GM12801 (cell line): ENCODE measurements around the gene TP73.

Experiments
- CTCF ChIP-seq: IDR thresholded peaks from one replicate; pipeline ENCODE4 v1.5.1; 2011; ENCODE audit warnings: control low read depth; ENCODE audit not compliant: insufficient read length; ENCODE audit errors: extremely low read depth

TP73 gene

GRCh38 chr1:3708791-3709190, 56.5 kb downstream of the TP73 start:
- no peak for TF ChIP-seq CTCF

GRCh38 chr1:3710251-3710650, 57.9 kb downstream of the TP73 start:
- TF ChIP-seq CTCF: no peak

GRCh38 chr1:3711381-3711779, 59.1 kb downstream of the TP73 start:
- no peak for TF ChIP-seq CTCF

- TF ChIP-seq CTCF: no peak
Measured at GRCh38 chr1:3711780-3712451, 59.6 kb downstream of the TP73 start.

- TF ChIP-seq CTCF: no peak
Measured at GRCh38 chr1:3712573-3713535, 60.5 kb downstream of the TP73 start.

- TF ChIP-seq CTCF: no peak
Measured at GRCh38 chr1:3713840-3714239, 61.5 kb downstream of the TP73 start.

GRCh38 chr1:3714284-3714741, 62.0 kb downstream of the TP73 start:
- TF ChIP-seq CTCF: no peak
